ENCODE results near the gene KLHL15.
A peak's percentile ranks its signal among the peaks of the same experiment; 100 is the strongest.
"Not testable (repeated sequence)": the region's sequence is repeated elsewhere in the genome, so short reads cannot be mapped to it uniquely, and the experiment has no call there.

KLHL15 gene

DNA sequence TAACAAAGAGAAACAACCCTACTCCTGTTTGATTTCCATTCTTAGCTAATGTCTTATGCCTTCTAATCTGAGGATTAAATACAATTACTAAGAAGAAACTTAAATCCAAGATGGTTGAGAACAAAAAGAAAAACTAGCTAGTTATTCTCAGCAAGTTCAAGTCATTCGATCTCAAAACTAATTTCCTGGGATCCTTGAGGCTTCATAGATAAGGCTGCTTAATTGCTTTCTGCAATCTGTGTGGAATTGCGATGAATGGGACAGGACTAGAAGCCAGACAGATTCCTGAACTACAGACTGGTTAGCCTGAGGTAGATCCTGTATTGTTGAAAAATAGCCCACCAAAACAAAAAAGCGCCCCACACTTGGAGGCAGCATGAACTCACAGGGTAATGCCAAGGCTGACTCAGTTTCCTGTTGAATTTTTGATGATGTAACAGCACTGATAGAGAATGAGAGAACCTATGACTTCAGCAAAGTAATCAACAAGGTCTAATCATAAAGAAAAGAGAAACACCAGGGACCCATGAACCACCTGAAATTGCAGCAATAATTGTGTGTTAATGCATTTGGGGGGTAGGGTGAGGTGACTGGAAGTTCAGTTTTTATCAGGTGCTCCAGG, 33.9 kb downstream of the KLHL15 start:
- Mint-ChIP-seq H3K4me1 (ENCODE audit: low read depth) (peaks cover 21% of the 10 kb centered on the region), H3K9me3 (ENCODE audit: low read depth) (no peaks in the 10 kb centered on the region), H3K27me3 (no peaks in the 10 kb centered on the region), H3K4me3 (no peak overlapping the region), H3K27ac (peak overlapping the region; percentile 54), H3K36me3 (peaks cover 3% of the 10 kb centered on the region)

DNA sequence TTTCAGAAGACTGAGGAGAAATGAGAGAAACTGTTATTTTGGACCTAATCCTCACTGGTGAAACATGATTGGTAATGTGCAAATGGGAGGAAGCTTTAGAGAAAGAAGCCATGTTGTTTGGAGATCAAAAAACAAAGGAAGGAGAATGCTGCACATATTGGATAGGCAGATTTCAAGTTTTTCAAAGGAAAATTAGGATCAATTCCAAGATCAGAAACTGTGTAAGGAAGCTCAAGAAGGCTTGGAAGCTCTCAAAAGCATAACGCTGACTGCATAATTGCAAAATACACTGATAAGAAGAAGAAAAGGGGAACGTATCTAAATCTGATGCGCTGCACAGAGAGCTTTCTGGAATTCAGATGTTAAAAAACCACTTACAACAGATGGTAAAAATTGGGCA, 34.6 kb downstream of the KLHL15 start:
- no peak overlapping the region for H3K27ac Mint-ChIP-seq
- H3K9me3 Mint-ChIP-seq (ENCODE audit: low read depth), result no peaks in the 10 kb centered on the region
- H3K4me1 Mint-ChIP-seq (ENCODE audit: low read depth), result peaks cover 21% of the 10 kb centered on the region
- H3K4me3 Mint-ChIP-seq, result no peak overlapping the region
- peaks cover 3% of the 10 kb centered on the region for H3K36me3 Mint-ChIP-seq
- H3K27me3 Mint-ChIP-seq, result no peaks in the 10 kb centered on the region

DNA sequence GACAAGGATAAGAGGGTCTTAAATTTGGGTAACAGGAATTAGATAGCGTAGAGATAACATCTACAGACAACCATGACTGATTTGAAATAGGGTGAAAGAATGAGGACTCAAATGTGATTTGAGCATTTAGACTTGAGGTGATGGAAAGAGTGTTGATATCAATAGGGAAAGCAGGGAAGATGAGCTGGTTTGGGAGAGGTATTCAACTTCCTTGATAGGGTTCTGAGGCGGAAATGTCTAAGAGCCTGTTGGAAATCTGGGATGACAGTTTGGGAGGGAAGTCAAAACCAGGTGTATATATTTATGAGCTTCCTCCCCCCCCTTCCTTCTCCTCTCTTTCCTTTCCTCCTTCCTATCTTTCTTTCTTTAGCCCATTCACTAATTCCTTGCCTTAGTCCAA, 36.5 kb downstream of the KLHL15 start:
- Mint-ChIP-seq H3K4me1 (ENCODE audit: low read depth) (peaks cover 25% of the 10 kb centered on the region), H3K4me3 (no peak overlapping the region), H3K27ac (peak overlapping the region; percentile 4), H3K9me3 (ENCODE audit: low read depth) (no peaks in the 10 kb centered on the region), H3K27me3 (no peaks in the 10 kb centered on the region), H3K36me3 (peaks cover 3% of the 10 kb centered on the region)

DNA sequence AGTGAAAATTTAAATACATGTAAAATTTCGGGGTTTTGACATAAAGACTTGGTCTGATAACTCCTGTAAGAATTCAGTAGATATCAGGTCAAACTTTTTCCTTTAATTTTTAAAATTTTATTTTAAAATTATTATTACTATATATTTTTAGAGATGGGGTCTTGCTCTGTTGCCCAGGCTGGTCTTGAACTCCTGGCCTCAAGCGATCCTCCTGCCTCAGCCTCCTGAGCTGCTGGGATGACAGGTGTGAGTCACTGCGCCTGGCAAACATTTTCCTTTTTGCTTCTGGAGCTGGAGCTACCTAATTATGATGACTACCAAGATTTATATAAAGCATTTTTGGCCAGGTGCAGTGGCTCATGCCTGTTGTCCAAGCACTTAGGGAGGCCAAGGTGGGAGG, 37.3 kb downstream of the KLHL15 start:
- Mint-ChIP-seq H3K9me3 (ENCODE audit: low read depth) (no peaks in the 10 kb centered on the region), H3K4me3 (no peak overlapping the region), H3K36me3 (peaks cover 3% of the 10 kb centered on the region), H3K27ac (no peak overlapping the region), H3K27me3 (no peaks in the 10 kb centered on the region), H3K4me1 (ENCODE audit: low read depth) (peaks cover 25% of the 10 kb centered on the region)

DNA sequence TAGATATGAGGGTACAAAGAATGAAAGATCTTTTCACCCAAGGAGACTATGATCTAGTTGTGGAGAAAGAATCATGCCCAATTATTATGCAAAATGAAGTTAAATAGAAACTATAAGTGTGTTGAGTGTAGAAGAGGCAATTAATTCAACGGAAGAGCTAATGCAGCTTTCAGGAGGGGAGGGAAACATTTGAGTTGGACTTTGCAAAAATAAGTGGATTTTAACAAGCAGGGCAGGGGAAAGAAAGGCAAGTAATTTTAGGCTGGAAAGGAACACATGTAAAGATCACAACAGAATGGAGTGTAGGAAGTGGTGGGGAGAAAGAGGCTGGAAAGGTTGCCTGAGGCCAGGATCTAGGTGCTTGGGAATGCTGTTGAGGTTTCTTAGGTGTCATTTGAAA, 44.1 kb downstream of the KLHL15 start:
- H3K4me3 Mint-ChIP-seq, result no peak overlapping the region
- H3K27me3 Mint-ChIP-seq, result no peaks in the 10 kb centered on the region
- H3K27ac Mint-ChIP-seq, result no peak overlapping the region
- no peaks in the 10 kb centered on the region for H3K9me3 Mint-ChIP-seq (ENCODE audit: low read depth)
- H3K36me3 Mint-ChIP-seq, result no peaks in the 10 kb centered on the region
- H3K4me1 Mint-ChIP-seq (ENCODE audit: low read depth), result peaks cover 4% of the 10 kb centered on the region

DNA sequence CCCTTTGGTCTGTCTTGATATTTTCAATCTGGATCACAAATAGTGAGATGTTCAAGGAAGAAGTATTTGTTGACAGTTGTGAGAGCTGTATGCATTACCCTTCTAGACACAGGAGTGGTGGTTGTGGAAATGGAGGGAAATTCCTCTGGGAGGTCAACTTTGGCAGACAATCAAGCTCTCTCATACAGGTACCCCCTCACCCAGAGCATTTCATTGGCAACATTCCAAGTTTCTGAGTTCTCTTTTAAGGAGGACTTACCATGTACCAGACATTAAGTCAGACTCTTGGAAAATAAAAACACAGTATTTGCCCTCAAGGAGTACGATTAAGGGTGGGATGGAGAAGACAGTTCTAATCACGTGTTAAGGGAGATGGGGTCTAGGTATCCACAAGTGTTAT, 45.3 kb downstream of the KLHL15 start:
- H3K4me3 Mint-ChIP-seq, result no peak overlapping the region
- no peaks in the 10 kb centered on the region for H3K27me3 Mint-ChIP-seq
- no peaks in the 10 kb centered on the region for H3K36me3 Mint-ChIP-seq
- no peak overlapping the region for H3K27ac Mint-ChIP-seq
- H3K4me1 Mint-ChIP-seq (ENCODE audit: low read depth), result peaks cover 4% of the 10 kb centered on the region
- H3K9me3 Mint-ChIP-seq (ENCODE audit: low read depth), result no peaks in the 10 kb centered on the region

DNA sequence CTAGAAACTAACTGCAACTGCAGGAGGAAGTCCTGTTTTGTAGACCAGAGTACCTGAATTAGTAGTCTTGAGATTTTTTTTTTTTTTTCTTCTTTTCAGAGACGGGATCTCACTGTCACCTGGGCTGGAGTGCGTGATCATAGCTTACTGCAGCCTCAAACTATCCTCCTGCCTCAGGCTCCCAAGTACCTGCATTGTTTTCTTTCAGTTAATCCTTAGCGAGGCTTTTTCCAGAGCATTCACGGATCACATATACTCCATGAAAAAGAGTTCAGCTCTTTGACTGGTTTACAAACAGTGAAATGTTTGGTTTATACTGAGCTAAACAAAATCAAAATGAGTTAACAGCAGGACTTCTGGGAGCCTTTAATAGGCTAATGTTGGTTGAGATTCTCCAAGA, 45.8 kb downstream of the KLHL15 start:
- H3K27me3 Mint-ChIP-seq, result no peaks in the 10 kb centered on the region
- no peaks in the 10 kb centered on the region for H3K9me3 Mint-ChIP-seq (ENCODE audit: low read depth)
- peaks cover 2% of the 10 kb centered on the region for H3K4me1 Mint-ChIP-seq (ENCODE audit: low read depth)
- no peak overlapping the region for H3K27ac Mint-ChIP-seq
- H3K4me3 Mint-ChIP-seq, result no peak overlapping the region
- H3K36me3 Mint-ChIP-seq, result no peaks in the 10 kb centered on the region

DNA sequence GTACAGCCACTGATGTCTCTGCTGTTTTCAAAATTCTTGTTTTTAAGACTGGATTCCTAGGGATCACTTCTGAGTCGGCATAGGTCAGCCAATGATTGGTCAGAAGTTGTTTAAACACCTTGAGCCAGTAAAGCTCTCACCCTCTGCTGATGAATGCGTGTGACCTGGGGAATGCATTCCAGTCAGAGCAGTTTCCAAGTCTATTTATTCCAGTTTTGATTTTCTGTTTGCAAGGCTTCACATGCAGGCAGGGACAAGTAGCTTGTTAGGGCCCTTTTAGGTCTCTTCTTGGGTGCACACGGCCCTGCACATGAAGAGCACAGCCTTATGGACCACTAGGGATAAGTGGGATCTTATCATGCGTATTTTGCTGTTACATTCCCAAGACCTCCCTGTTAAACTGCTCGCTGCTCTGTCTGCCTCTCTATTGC, 47.0 kb downstream of the KLHL15 start:
- no peak overlapping the region for H3K27ac Mint-ChIP-seq
- no peaks in the 10 kb centered on the region for H3K36me3 Mint-ChIP-seq
- no peaks in the 10 kb centered on the region for H3K9me3 Mint-ChIP-seq (ENCODE audit: low read depth)
- no peaks in the 10 kb centered on the region for H3K27me3 Mint-ChIP-seq
- H3K4me1 Mint-ChIP-seq (ENCODE audit: low read depth), result no peaks in the 10 kb centered on the region
- H3K4me3 Mint-ChIP-seq, result no peak overlapping the region

DNA sequence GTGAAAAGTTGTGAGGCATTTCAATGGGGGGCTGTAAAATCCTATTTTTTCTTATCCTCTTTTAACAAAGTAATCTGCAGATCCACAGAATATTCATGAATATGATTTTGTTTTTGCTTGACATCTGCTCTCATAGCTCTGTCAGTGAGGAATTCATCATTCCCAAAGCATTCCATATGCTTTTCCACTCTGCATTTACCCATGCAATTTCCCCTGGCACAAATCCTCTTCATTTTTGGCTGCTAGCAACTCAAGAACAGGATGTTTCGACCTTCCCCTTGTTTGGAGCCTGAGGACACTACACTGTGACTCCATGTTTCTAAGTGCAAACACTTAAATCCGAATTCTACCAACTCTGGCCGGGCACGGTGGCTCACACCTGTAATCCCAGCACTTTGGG, 48.5 kb downstream of the KLHL15 start:
- Mint-ChIP-seq H3K36me3 (no peaks in the 10 kb centered on the region), H3K4me1 (ENCODE audit: low read depth) (no peaks in the 10 kb centered on the region), H3K9me3 (ENCODE audit: low read depth) (no peaks in the 10 kb centered on the region), H3K4me3 (no peak overlapping the region), H3K27me3 (no peaks in the 10 kb centered on the region), H3K27ac (no peak overlapping the region)

DNA sequence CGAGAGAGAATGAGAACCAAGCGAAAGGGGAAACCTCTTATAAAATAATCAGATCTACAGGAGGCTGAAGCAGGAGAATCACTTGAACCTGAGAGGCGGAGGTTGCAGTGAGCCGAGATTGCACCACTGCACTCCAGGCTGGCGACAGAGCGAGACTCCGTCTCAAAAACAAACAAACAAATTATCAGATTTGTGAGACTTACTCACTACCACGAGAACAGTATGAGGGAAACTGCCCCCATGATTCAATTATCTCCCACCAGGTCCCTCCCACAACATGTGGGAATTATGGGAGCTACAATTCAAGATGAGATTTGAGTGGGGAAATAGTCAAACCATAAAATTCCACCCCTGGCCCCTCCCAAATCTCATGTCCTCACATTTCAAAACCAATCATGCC, 61.4 kb downstream of the KLHL15 start:
- not testable (repeated sequence) for H3K27me3 Mint-ChIP-seq; H3K36me3 Mint-ChIP-seq; H3K4me1 Mint-ChIP-seq (ENCODE audit: low read depth); H3K4me3 Mint-ChIP-seq; H3K9me3 Mint-ChIP-seq (ENCODE audit: low read depth); H3K27ac Mint-ChIP-seq

DNA sequence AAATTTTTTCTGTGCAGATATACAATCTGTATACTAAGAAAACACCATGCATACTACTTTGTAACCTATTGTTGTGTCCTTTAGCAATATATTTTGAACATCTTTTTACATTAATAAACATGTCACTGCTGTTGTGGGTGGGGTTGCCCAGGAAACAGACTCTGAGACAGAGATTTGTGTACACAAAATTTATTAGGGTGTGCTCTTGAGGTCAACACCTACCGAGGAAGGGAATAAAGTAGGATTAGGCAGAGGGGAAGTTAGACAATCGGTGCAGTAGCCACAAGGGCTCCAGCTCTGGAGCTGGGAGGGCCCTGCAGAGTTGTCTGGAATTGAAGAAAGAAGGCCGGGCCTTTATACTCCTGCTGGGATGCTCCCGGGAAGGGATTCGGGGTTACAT, 62.8 kb downstream of the KLHL15 start:
- Mint-ChIP-seq H3K9me3 (ENCODE audit: low read depth) (no peaks in the 10 kb centered on the region), H3K4me1 (ENCODE audit: low read depth) (peaks cover 13% of the 10 kb centered on the region), H3K36me3 (no peaks in the 10 kb centered on the region), H3K27me3 (no peaks in the 10 kb centered on the region), H3K4me3 (no peak overlapping the region), H3K27ac (no peak overlapping the region)

DNA sequence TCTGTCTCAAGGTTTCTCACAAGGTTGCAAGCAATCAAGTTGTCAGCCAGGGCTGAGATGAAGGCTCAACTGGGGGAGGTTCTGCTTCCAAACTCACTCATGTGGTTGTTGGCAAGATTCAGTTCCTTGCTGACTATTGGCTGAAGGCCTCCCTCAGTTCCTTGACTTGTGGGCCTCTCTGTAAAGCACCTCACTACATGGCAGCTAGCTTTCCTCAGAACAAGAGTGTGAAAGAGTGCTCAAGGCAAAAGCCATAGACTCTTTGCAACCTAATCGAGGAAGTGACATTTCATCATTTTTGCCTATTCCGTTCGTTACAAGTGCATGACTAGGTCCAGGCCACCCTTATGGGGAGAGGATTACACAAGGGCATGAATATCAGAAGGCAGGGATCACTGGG, 67.2 kb downstream of the KLHL15 start:
- Mint-ChIP-seq H3K4me1 (ENCODE audit: low read depth) (peaks cover 20% of the 10 kb centered on the region), H3K27me3 (no peaks in the 10 kb centered on the region), H3K4me3 (no peak overlapping the region), H3K27ac (peak overlapping the region; percentile 77), H3K9me3 (ENCODE audit: low read depth) (no peaks in the 10 kb centered on the region), H3K36me3 (no peaks in the 10 kb centered on the region)

DNA sequence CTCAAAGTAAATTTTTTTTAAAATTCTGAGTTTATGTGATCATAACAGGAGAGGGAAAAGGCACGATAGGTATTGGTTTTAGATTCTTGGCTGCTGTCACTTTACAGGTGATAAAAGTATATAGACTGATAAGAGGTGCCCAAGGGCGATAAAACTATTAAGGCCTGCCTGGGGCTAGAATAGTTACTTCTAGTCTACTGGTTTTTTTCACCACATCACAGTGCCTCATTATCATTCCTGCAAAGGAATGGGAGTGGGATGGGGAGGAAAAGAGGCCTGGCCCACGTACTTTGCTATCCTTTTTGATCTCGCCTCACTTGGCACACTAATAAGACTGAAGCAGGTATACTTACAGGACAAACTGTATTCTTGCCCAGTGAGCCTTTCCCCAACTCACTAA, 72.6 kb downstream of the KLHL15 start:
- H3K4me1 Mint-ChIP-seq (ENCODE audit: low read depth), result peaks cover 37% of the 10 kb centered on the region
- peak overlapping the region; percentile 54 for H3K27ac Mint-ChIP-seq
- H3K27me3 Mint-ChIP-seq, result no peaks in the 10 kb centered on the region
- no peak overlapping the region for H3K4me3 Mint-ChIP-seq
- no peaks in the 10 kb centered on the region for H3K9me3 Mint-ChIP-seq (ENCODE audit: low read depth)
- H3K36me3 Mint-ChIP-seq, result peaks cover 2% of the 10 kb centered on the region

DNA sequence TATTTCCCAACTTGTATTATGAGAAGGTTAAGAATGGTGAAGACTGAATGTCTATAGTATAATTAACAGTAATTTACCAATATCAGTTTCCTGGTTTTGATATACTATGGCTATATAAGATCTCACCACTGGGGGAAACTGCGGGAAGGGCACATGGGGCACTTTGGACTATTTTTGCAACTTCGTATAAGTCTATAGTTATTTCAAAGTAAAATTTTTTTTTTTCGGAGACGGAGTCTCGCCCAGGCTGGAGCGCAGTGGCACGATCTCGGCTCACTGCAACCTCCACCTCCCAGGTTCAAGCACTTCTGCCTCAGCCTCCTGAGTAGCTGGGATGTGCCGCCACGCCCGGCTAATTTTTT, 73.1 kb downstream of the KLHL15 start:
- Mint-ChIP-seq H3K27ac (peak overlapping the region; percentile 93), H3K4me1 (ENCODE audit: low read depth) (peaks cover 34% of the 10 kb centered on the region), H3K36me3 (peaks cover 2% of the 10 kb centered on the region), H3K9me3 (ENCODE audit: low read depth) (no peaks in the 10 kb centered on the region), H3K27me3 (no peaks in the 10 kb centered on the region), H3K4me3 (peak overlapping the region; percentile 83)

DNA sequence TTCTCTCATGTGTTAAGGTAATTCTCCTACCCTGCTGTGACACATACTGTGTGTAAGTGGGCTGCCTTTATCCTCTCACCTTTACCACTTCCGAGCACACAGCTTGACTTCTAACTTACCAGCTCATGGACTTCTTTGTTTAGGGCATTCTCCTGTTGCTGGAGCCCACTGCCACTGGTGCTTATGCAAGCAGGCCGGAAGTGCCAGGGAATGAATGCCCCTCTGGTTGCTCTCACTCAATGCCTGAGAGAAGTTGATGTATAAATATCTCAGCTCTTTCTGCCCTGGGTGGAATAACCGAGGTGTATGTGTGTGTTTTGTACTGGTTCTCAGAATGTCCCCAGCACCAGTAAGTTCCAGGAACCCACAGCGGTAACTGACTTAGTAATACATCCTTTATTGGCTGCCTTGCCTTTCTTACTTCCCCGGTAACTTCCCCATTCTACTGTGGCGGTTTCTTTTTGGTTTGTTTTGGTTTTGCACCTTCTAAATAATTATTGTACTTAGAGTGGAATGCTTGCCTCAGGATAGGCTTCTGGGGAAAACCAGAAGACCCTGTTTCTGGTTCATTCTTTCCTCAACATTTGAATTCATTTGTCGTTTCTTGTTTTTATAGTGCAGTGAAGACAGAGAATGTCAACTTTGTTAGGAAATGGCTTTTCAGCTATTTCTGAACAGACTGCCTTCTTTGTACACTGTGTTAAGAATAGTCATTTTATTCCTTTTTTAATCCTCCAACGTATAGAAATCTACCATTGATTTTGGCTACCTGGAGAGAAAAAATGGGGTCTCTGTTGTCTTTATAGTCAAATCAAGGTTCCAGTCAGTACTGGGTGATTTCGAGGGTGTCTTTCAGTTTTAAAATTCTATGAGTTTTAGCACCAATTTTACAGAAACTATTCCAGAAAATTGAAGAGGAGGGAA, 73.7 kb downstream of the KLHL15 start:
- Mint-ChIP-seq H3K36me3 (peaks cover 2% of the 10 kb centered on the region), H3K9me3 (ENCODE audit: low read depth) (no peaks in the 10 kb centered on the region), H3K4me3 (peak overlapping the region; percentile 83), H3K4me1 (ENCODE audit: low read depth) (peaks cover 32% of the 10 kb centered on the region), H3K27ac (peak overlapping the region; percentile 93), H3K27me3 (no peaks in the 10 kb centered on the region)

DNA sequence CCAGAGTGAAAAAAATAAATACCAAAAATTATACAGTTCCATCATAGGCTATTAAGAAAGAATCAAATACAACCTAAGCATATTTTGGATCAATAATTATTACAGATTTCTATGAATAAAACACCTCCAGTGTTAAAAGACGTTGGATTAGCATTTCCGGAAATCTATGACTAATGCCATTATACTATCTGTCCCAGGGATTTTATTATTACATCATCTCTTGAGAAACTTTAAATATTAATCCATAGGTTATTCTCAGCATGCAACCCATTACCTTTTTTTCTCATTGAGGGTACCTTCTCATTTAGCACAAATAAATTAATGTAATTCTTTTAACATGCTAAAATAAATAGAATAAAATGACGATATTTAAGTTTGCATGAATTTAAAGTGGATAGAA, 74.6 kb downstream of the KLHL15 start:
- peak overlapping the region; percentile 83 for H3K4me3 Mint-ChIP-seq
- peaks cover 31% of the 10 kb centered on the region for H3K4me1 Mint-ChIP-seq (ENCODE audit: low read depth)
- no peaks in the 10 kb centered on the region for H3K9me3 Mint-ChIP-seq (ENCODE audit: low read depth)
- peak overlapping the region; percentile 54 for H3K27ac Mint-ChIP-seq
- no peaks in the 10 kb centered on the region for H3K27me3 Mint-ChIP-seq
- H3K36me3 Mint-ChIP-seq, result peaks cover 2% of the 10 kb centered on the region

Measured in activated naive CD8-positive, alpha-beta T cell (primary cell).